HUDEP-2 (cell line): Measurements from ENCODE around the gene IRF2BP2.
A peak's percentile ranks its signal among the peaks of the same experiment; 100 is the strongest.

Experiments used
- DNase-seq, 76 experiments: peaks; one replicate each; lab custom pipeline; 2025; ENCODE audit not compliant: unreplicated experiment in 76 of 76; lab: John Stamatoyannopoulos, UW

Gene IRF2BP2

GRCh38 chr1:234559902-234560676 lies 49.9 kb downstream of the IRF2BP2 start:
- no peak for DNase-seq

GRCh38 chr1:234559152-234559901 lies 50.7 kb downstream of the IRF2BP2 start:
- peak in 10 of 76 experiments; percentile 6 to 36 (median 19) for DNase-seq

- peak in 74 of 76 experiments; percentile 41 to 95 (median 78) for DNase-seq
These were observed 51.6 kb downstream of the IRF2BP2 start for GRCh38 chr1:234558330-234558836.

GRCh38 chr1:234556245-234556943 lies 53.6 kb downstream of the IRF2BP2 start:
- DNase-seq: peak in 1 of 76 experiments; percentile 5

GRCh38 chr1:234555390-234556024 lies 54.5 kb downstream of the IRF2BP2 start:
- DNase-seq: no peak

- peak in 57 of 76 experiments; percentile 3 to 73 (median 45) for DNase-seq
These were observed 55.2 kb downstream of the IRF2BP2 start for GRCh38 chr1:234554698-234555311.
